ENCODE results near the gene GNAL. TPM values are rescaled to one million over a fixed set of nuclear protein-coding genes. Genes with fewer than 3 reads are reported as not detected.

The GNAL gene
- total and polyA plus RNA-seq, 7 donors = 0.46 to 25.1 (median 13.2) TPM

- no peak for TF ChIP-seq POLR2A (IDR thresholded peaks at IDR 0.05)
- TF ChIP-seq POLR2AphosphoS5 (IDR thresholded peaks at IDR 0.05) = no peak
- no peak for TF ChIP-seq EP300 (IDR thresholded peaks at IDR 0.05)
- TF ChIP-seq CTCF (IDR thresholded peaks at IDR 0.05) = no peak
- no peaks in the 10 kb centered on the region for H3K27me3 ChIP-seq
- no peaks in the 10 kb centered on the region for H3K4me1 ChIP-seq
- WGBS, 2 donors = 92 to 95% methylated on average over 7 of the region's 7 CpGs
- intact Hi-C loops (cut with DNase I) = no loop called here
- no peak overlapping the region for H3K27ac ChIP-seq
- H3K36me3 ChIP-seq = no peaks in the 10 kb centered on the region
- no peak for DNase-seq
- H3K4me3 ChIP-seq = no peak overlapping the region
- H3K9me3 ChIP-seq = no peaks in the 10 kb centered on the region
Measured at GRCh38 chr18:11821208-11821607, 132.1 kb downstream of the GNAL start.

- H3K4me1 ChIP-seq = no peaks in the 10 kb centered on the region
- H3K27ac ChIP-seq = no peak overlapping the region
- no peaks in the 10 kb centered on the region for H3K9me3 ChIP-seq
- TF ChIP-seq EP300 (IDR thresholded peaks at IDR 0.05) (no peak), POLR2A (IDR thresholded peaks at IDR 0.05) (no peak), CTCF (IDR thresholded peaks at IDR 0.05) (no peak)
- WGBS, 2 donors = 95% methylated on average over 40 of the region's 40 CpGs
- no peaks in the 10 kb centered on the region for H3K27me3 ChIP-seq
- intact Hi-C loops (cut with DNase I) = no loop called here
- H3K36me3 ChIP-seq = no peaks in the 10 kb centered on the region
- DNase-seq = no peak
- H3K4me3 ChIP-seq = no peak overlapping the region
Measured at GRCh38 chr18:11821643-11822237, 132.7 kb downstream of the GNAL start.

- 70 to 71% methylated on average over 5 of the region's 5 CpGs for WGBS, 2 donors
- no peak overlapping the region for H3K27ac ChIP-seq
- H3K36me3 ChIP-seq = no peaks in the 10 kb centered on the region
- H3K9me3 ChIP-seq = no peaks in the 10 kb centered on the region
- TF ChIP-seq CTCF (IDR thresholded peaks at IDR 0.05) (no peak), EP300 (IDR thresholded peaks at IDR 0.05) (no peak), POLR2AphosphoS5 (IDR thresholded peaks at IDR 0.05) (no peak), POLR2A (IDR thresholded peaks at IDR 0.05) (no peak)
- intact Hi-C loops (cut with DNase I) = no loop called here
- no peaks in the 10 kb centered on the region for H3K4me1 ChIP-seq
- no peaks in the 10 kb centered on the region for H3K27me3 ChIP-seq
- no peak for DNase-seq
- no peak overlapping the region for H3K4me3 ChIP-seq
Measured at GRCh38 chr18:11823545-11823944, 134.5 kb downstream of the GNAL start.

- no peak overlapping the region for H3K4me3 ChIP-seq
- DNase-seq = no peak
- no peaks in the 10 kb centered on the region for H3K9me3 ChIP-seq
- H3K27me3 ChIP-seq = no peaks in the 10 kb centered on the region
- H3K4me1 ChIP-seq = no peaks in the 10 kb centered on the region
- WGBS, 2 donors = 87 to 88% methylated on average over 12 of the region's 12 CpGs
- H3K27ac ChIP-seq = no peak overlapping the region
- TF ChIP-seq POLR2A (IDR thresholded peaks at IDR 0.05) = no peak
- no peak for TF ChIP-seq CTCF (IDR thresholded peaks at IDR 0.05)
- TF ChIP-seq POLR2AphosphoS5 (IDR thresholded peaks at IDR 0.05) = no peak
- TF ChIP-seq EP300 (IDR thresholded peaks at IDR 0.05) = no peak
- intact Hi-C loops (cut with DNase I) = no loop called here
- H3K36me3 ChIP-seq = no peaks in the 10 kb centered on the region
Measured at GRCh38 chr18:11826836-11827235, 137.8 kb downstream of the GNAL start.

Data from sigmoid colon (tissue), 7 donors.